Measurements from ENCODE around the gene PDE3A. TPM values are rescaled to one million over a fixed set of nuclear protein-coding genes. Genes with fewer than 3 reads are reported as not detected.

Gene PDE3A
- total RNA-seq, 1 experiment from 2014 or later, result 2.8 TPM

DNA sequence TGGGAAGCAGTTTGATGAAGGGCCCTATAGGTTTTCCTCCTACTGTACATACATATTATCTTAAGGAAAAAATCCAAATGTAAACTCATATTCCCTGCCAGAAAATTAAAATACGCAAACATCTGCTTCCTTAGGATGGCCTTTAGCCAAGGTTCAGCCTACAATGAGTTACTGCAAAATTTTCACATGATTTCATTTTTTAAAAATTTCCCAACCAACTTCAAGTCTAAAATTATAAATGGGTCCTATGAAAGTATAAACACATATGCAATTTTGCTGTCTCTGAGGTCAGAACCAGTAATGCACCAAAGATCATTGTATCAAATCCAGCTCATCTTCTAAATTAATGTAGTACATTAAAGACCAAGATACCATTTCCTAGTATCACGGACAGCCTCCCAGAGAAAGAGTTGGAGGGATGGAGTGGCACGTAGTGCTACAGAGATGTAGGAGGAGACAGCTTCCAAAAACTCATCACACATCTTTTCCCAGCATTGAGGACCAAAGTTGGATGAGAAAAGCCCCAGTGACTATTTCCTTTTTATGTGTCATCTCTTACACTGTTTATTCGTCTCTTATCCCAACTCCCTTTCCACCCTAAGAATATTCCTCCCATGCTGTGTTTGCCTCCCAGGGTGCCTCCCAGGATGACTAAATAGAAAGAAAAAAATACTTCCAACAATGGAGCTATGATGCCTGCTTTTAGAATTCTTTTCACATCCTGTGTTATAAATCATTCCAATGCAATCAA, 234.5 kb downstream of the PDE3A start:
- Mint-ChIP-seq H3K9me3 (no peaks in the 10 kb centered on the region), H3K4me1 (0 out of 2 replicates have a peak, but pooled peaks cover 3% of the 10 kb centered on the region), H3K4me3 (no peak overlapping the region), H3K36me3 (no peaks in the 10 kb centered on the region), H3K27ac (no peak overlapping the region), H3K27me3 (ENCODE audit: low read depth) (no peaks in the 10 kb centered on the region)
- DNase-seq (ENCODE audit: low spot score), result no peak
- ATAC-seq, result no peak
- ChIA-PET POLR2A (no interaction called here), CTCF (interaction anchor here (0.9 to 1.6 kb wide), 3 partner anchors 22 to 123 kb away, joined by 4 to 5 read pairs (median 4); no protein-coding TSS in a partner anchor)
- TF ChIP-seq, protein P1, sequence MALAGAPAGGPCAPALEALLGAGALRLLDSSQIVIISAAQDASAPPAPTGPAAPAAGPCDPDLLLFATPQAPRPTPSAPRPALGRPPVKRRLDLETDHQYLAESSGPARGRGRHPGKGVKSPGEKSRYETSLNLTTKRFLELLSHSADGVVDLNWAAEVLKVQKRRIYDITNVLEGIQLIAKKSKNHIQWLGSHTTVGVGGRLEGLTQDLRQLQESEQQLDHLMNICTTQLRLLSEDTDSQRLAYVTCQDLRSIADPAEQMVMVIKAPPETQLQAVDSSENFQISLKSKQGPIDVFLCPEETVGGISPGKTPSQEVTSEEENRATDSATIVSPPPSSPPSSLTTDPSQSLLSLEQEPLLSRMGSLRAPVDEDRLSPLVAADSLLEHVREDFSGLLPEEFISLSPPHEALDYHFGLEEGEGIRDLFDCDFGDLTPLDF (CRISPR knock-in tag; IDR thresholded peaks at IDR 0.05), result no peak
- TF ChIP-seq IRF2 (CRISPR knock-in tag; IDR thresholded peaks at IDR 0.05; ENCODE audit: borderline replicate concordance, low read depth) (no peak), ZNF121 (CRISPR knock-in tag; IDR thresholded peaks at IDR 0.05) (no peak), CREM (CRISPR knock-in tag; IDR thresholded peaks at IDR 0.05) (no peak), MYBL2 (CRISPR knock-in tag; IDR thresholded peaks at IDR 0.05) (no peak), FOXK1 (CRISPR knock-in tag; IDR thresholded peaks at IDR 0.05) (no peak), TEAD1 (CRISPR knock-in tag; IDR thresholded peaks at IDR 0.05) (no peak), JUN (CRISPR knock-in tag; IDR thresholded peaks at IDR 0.05) (no peak), NR2C2 (CRISPR knock-in tag; IDR thresholded peaks at IDR 0.05) (no peak), CBFB (CRISPR knock-in tag; IDR thresholded peaks at IDR 0.05; ENCODE audit: low read depth) (no peak)
- TF ChIP-seq, protein P2, sequence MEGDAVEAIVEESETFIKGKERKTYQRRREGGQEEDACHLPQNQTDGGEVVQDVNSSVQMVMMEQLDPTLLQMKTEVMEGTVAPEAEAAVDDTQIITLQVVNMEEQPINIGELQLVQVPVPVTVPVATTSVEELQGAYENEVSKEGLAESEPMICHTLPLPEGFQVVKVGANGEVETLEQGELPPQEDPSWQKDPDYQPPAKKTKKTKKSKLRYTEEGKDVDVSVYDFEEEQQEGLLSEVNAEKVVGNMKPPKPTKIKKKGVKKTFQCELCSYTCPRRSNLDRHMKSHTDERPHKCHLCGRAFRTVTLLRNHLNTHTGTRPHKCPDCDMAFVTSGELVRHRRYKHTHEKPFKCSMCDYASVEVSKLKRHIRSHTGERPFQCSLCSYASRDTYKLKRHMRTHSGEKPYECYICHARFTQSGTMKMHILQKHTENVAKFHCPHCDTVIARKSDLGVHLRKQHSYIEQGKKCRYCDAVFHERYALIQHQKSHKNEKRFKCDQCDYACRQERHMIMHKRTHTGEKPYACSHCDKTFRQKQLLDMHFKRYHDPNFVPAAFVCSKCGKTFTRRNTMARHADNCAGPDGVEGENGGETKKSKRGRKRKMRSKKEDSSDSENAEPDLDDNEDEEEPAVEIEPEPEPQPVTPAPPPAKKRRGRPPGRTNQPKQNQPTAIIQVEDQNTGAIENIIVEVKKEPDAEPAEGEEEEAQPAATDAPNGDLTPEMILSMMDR (IDR thresholded peaks at IDR 0.05), result no peak
- TF ChIP-seq, protein P3, sequence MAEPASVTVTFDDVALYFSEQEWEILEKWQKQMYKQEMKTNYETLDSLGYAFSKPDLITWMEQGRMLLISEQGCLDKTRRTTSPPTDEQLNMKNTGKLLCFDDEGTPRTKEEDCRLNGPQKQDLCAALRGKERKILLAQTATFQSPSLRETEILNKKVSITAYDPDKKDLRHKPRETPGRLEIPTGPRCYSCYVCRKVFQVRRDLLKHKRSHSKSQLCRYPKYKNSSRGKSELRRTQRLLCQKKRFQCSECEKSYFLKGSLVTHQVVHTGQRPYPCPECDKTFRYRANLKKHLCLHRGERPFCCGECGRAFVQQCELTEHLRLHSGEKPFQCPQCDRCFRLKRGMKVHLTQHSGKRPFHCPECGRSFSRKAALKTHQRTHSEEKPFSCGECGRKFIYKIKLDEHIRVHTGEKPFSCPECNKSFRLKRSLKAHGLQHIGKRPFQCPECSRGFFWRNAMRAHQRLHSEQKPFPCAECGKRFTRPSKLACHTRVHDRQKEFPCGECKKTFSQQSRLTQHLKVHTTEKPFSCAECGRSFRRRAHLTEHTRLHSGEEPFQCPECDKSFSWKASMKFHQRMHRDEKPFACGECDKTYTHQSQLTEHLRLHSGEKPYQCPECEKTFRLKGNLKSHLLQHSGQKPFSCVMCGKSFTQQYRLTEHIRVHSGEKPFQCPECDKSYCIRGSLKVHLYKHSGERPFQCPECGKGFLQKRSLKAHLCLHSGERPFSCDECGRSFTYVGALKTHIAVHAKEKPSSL (CRISPR knock-in tag; conservative IDR thresholded peaks at IDR 0.05), result no peak
- TF ChIP-seq, protein P4, sequence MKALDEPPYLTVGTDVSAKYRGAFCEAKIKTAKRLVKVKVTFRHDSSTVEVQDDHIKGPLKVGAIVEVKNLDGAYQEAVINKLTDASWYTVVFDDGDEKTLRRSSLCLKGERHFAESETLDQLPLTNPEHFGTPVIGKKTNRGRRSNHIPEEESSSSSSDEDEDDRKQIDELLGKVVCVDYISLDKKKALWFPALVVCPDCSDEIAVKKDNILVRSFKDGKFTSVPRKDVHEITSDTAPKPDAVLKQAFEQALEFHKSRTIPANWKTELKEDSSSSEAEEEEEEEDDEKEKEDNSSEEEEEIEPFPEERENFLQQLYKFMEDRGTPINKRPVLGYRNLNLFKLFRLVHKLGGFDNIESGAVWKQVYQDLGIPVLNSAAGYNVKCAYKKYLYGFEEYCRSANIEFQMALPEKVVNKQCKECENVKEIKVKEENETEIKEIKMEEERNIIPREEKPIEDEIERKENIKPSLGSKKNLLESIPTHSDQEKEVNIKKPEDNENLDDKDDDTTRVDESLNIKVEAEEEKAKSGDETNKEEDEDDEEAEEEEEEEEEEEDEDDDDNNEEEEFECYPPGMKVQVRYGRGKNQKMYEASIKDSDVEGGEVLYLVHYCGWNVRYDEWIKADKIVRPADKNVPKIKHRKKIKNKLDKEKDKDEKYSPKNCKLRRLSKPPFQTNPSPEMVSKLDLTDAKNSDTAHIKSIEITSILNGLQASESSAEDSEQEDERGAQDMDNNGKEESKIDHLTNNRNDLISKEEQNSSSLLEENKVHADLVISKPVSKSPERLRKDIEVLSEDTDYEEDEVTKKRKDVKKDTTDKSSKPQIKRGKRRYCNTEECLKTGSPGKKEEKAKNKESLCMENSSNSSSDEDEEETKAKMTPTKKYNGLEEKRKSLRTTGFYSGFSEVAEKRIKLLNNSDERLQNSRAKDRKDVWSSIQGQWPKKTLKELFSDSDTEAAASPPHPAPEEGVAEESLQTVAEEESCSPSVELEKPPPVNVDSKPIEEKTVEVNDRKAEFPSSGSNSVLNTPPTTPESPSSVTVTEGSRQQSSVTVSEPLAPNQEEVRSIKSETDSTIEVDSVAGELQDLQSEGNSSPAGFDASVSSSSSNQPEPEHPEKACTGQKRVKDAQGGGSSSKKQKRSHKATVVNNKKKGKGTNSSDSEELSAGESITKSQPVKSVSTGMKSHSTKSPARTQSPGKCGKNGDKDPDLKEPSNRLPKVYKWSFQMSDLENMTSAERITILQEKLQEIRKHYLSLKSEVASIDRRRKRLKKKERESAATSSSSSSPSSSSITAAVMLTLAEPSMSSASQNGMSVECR (CRISPR knock-in tag; IDR thresholded peaks at IDR 0.05; ENCODE audit: borderline replicate concordance), result no peak
- TF ChIP-seq, protein P5, sequence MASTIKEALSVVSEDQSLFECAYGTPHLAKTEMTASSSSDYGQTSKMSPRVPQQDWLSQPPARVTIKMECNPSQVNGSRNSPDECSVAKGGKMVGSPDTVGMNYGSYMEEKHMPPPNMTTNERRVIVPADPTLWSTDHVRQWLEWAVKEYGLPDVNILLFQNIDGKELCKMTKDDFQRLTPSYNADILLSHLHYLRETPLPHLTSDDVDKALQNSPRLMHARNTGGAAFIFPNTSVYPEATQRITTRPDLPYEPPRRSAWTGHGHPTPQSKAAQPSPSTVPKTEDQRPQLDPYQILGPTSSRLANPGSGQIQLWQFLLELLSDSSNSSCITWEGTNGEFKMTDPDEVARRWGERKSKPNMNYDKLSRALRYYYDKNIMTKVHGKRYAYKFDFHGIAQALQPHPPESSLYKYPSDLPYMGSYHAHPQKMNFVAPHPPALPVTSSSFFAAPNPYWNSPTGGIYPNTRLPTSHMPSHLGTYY (CRISPR knock-in tag; IDR thresholded peaks at IDR 0.05), result no peak
